Muscle layer of duodenum (tissue), 2 donors: Measurements from ENCODE around the gene HNF1B.
"Not testable (repeated sequence)": the region's sequence is repeated elsewhere in the genome, so short reads cannot be mapped to it uniquely, and the experiment has no call there.

Source experiments
- H3K27ac ChIP-seq: one replicate; pipeline ENCODE4 v1.7.0; 2013; ENCODE audit warnings: mild to moderate bottlenecking, low read length
- H3K27me3 ChIP-seq: one replicate; pipeline ENCODE4 v1.7.0; 2013; ENCODE audit warnings: low read depth, mild to moderate bottlenecking, control low read depth, low read length
- H3K36me3 ChIP-seq, 2 donors: one replicate each; pipeline ENCODE4 v1.7.0; 2013; ENCODE audit warnings: low read length in 2 of 2, control low read depth in 1 of 2, mild to moderate bottlenecking in 1 of 2; ENCODE audit not compliant: insufficient read depth in 2 of 2, control insufficient read depth in 1 of 2
- H3K4me1 ChIP-seq, 2 donors: one replicate each; pipeline ENCODE4 v1.7.0; 2013; ENCODE audit warnings: low read length in 2 of 2, mild to moderate bottlenecking in 2 of 2, control low read depth in 1 of 2, moderate library complexity in 1 of 2; ENCODE audit not compliant: insufficient read depth in 2 of 2, control insufficient read depth in 1 of 2
- H3K4me3 ChIP-seq, 2 donors: one replicate each; pipeline ENCODE4 v1.7.0; 2013; ENCODE audit warnings: low read length in 2 of 2, low read depth in 1 of 2, mild to moderate bottlenecking in 1 of 2
- H3K9me3 ChIP-seq, 2 donors: one replicate each; pipeline ENCODE4 v1.7.0; 2013; ENCODE audit warnings: low read length in 2 of 2, control low read depth in 1 of 2, mild to moderate bottlenecking in 1 of 2; ENCODE audit not compliant: control insufficient read depth in 1 of 2
- donor health status: healthy.

The HNF1B gene

GRCh38 chr17:37744961-37745800, at the start of gene HNF1B:
HNF1B (minus strand) TSS chr17:37745059; CDS start chr17:37744884, 175 bp downstream.
- Histone ChIP-seq H3K27me3 (peaks cover 41% of the 10 kb centered on the region), H3K27ac (peak within 1 kb of the TSS; percentile 67), H3K4me3 (peak within 1 kb of the TSS; percentile 37 to 61), H3K9me3 (no peaks in the 10 kb centered on the region), H3K4me1 (peaks cover 0 to 42% of the 10 kb centered on the region in 2 donors), H3K36me3 (no peaks in the 10 kb centered on the region)

- H3K36me3 ChIP-seq = no peaks in the 10 kb centered on the region
- H3K4me1 ChIP-seq = no peaks in the 10 kb centered on the region
- H3K9me3 ChIP-seq = no peaks in the 10 kb centered on the region
- H3K27me3 ChIP-seq = no peaks in the 10 kb centered on the region
- H3K4me3 ChIP-seq = no peak overlapping the region
- no peak overlapping the region for H3K27ac ChIP-seq
Measured at GRCh38 chr17:37792787-37793186, 47.9 kb upstream of the HNF1B start.

- H3K9me3 ChIP-seq = no peaks in the 10 kb centered on the region
- no peaks in the 10 kb centered on the region for H3K36me3 ChIP-seq
- H3K27ac ChIP-seq = no peak overlapping the region
- H3K4me3 ChIP-seq = no peak overlapping the region
- H3K27me3 ChIP-seq = no peaks in the 10 kb centered on the region
- no peaks in the 10 kb centered on the region for H3K4me1 ChIP-seq
Measured at GRCh38 chr17:37791447-37792399, 46.9 kb upstream of the HNF1B start.

GRCh38 chr17:37789771-37790541, 45.1 kb upstream of the HNF1B start:
- no peaks in the 10 kb centered on the region for H3K27me3 ChIP-seq
- H3K9me3 ChIP-seq = no peaks in the 10 kb centered on the region
- H3K4me1 ChIP-seq = no peaks in the 10 kb centered on the region
- H3K27ac ChIP-seq = no peak overlapping the region
- no peak overlapping the region for H3K4me3 ChIP-seq
- H3K36me3 ChIP-seq = no peaks in the 10 kb centered on the region

GRCh38 chr17:37789021-37789565, 44.2 kb upstream of the HNF1B start:
- H3K4me3 ChIP-seq = no peak overlapping the region
- no peak overlapping the region for H3K27ac ChIP-seq
- no peaks in the 10 kb centered on the region for H3K27me3 ChIP-seq
- no peaks in the 10 kb centered on the region for H3K36me3 ChIP-seq
- no peaks in the 10 kb centered on the region for H3K4me1 ChIP-seq
- no peaks in the 10 kb centered on the region for H3K9me3 ChIP-seq

GRCh38 chr17:37788526-37788925, 43.7 kb upstream of the HNF1B start:
- H3K9me3 ChIP-seq = no peaks in the 10 kb centered on the region
- H3K27me3 ChIP-seq = no peaks in the 10 kb centered on the region

GRCh38 chr17:37787055-37787757, 42.3 kb upstream of the HNF1B start:
- no peaks in the 10 kb centered on the region for H3K36me3 ChIP-seq
- no peaks in the 10 kb centered on the region for H3K4me1 ChIP-seq
- no peak overlapping the region for H3K27ac ChIP-seq
- no peaks in the 10 kb centered on the region for H3K9me3 ChIP-seq
- H3K27me3 ChIP-seq = no peaks in the 10 kb centered on the region
- H3K4me3 ChIP-seq = no peak overlapping the region

More at GRCh38 chr17:37788526-37788925, 43.7 kb upstream of the HNF1B start:
- H3K27ac ChIP-seq = no peak overlapping the region
- H3K4me1 ChIP-seq = no peaks in the 10 kb centered on the region
- H3K4me3 ChIP-seq = no peak overlapping the region
- no peaks in the 10 kb centered on the region for H3K36me3 ChIP-seq

GRCh38 chr17:37786481-37786880, 41.6 kb upstream of the HNF1B start:
- Histone ChIP-seq H3K36me3 (no peaks in the 10 kb centered on the region), H3K9me3 (no peaks in the 10 kb centered on the region), H3K4me3 (no peak overlapping the region), H3K27ac (no peak overlapping the region), H3K27me3 (no peaks in the 10 kb centered on the region), H3K4me1 (no peaks in the 10 kb centered on the region)

- not testable (repeated sequence) for H3K27ac ChIP-seq, H3K4me3 ChIP-seq, H3K4me1 ChIP-seq, H3K27me3 ChIP-seq, H3K9me3 ChIP-seq, H3K36me3 ChIP-seq
Measured at GRCh38 chr17:37782460-37782859, 37.6 kb upstream of the HNF1B start.

- Histone ChIP-seq H3K27ac (no peak overlapping the region), H3K4me1 (no peaks in the 10 kb centered on the region), H3K9me3 (no peaks in the 10 kb centered on the region)
Measured at GRCh38 chr17:37781451-37781850, 36.6 kb upstream of the HNF1B start.

More at GRCh38 chr17:37781451-37781850, 36.6 kb upstream of the HNF1B start:
- H3K4me3 ChIP-seq = no peak overlapping the region
- no peaks in the 10 kb centered on the region for H3K36me3 ChIP-seq
- no peaks in the 10 kb centered on the region for H3K27me3 ChIP-seq
